ENCODE measurements around the gene UBTD1. TPM values are rescaled to one million over a fixed set of nuclear protein-coding genes. Genes with fewer than 3 reads are reported as not detected.

UBTD1 gene
- total RNA-seq, 2 donors from 2014 or later, result 22.6 to 23.7 TPM

DNA sequence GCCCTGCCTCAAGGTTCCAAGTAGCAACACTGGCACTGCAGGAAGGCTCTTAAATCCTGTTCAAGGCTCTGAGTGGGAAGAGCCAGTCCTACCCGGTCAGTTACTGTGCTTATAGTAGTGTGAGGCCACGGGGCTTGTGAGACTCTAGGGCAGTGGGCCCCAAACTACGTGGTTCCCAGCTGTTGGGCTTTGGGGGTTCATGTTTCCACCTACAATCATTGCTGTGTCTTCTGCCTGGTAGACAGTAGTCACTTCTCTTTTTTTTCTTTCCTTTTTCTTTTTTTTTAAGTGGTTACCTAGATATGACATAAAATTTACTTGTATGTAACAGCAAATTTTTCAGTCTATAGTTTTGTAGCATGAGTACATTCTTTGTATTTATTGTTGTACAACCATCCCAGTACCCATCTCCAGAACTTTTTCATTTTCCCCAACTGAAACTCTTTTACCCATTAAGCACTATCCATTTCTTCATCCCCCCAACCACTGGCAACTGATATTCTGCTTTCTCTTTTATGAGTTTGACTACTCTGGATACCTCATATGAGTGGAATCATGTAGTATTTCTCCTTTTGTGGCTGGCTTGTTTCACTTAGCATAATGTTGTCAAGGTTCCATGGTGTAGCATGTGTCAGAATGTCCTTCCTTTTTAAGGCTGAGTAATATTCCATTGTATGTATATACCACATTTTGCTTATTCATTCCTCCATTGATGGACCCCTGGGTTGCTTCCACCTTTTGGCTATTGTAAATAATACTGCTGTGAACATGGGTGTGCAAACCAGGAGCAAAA lies 7.7 kb downstream of the UBTD1 start:
- intact Hi-C loops (cut with DNase I), result no loop called here
- DNase-seq (no peak), ATAC-seq (no peak)

DNA sequence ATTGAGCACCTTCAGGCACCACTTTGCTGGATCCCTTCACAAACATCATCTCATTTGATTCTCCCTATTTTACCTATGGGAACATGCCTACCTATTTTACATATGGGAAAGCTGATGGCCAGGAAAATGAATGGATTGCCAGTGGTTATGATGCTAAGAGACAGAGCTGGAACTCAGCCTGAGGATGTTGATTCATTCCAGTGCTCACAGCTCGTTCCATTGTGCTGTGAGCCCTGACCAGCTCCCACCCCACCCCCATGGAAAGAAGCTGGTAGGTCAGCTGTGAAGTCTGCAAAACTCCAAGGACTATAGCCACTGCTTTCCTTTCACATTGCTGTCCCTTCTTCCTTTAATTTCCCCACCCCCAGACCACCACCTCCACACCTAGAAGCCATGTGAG lies 9.6 kb downstream of the UBTD1 start:
- DNase-seq (no peak), ATAC-seq (no peak)
- intact Hi-C loops (cut with DNase I), result no loop called here

DNA sequence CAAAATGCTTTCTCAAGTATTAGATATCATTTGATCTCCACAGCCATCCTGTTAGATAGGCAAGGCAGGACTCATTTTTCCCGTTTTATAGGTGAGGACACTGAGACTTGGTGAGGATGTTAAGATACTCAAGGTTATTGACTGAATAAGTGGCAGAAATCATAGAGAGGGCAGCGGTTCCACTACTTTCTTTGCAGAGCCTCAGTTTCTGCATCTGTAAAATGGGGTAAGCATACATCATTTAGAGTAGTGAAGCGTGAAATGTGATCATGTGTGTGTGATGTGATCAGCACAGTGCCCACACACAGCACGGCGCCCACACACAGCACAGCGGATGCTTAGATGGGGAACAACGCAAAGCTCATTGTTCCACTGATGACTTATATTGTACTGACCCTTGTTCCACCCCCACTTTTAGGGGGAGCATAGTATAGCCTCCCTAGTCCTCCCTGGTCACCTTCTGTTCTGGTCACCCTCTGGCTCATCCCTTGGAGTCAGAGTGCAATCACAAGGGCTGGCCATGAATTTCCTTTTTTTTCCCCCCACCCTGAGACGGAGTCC lies 10.5 kb downstream of the UBTD1 start:
- DNase-seq (no peak), ATAC-seq (no peak)
- intact Hi-C loops (cut with DNase I), result no loop called here

DNA sequence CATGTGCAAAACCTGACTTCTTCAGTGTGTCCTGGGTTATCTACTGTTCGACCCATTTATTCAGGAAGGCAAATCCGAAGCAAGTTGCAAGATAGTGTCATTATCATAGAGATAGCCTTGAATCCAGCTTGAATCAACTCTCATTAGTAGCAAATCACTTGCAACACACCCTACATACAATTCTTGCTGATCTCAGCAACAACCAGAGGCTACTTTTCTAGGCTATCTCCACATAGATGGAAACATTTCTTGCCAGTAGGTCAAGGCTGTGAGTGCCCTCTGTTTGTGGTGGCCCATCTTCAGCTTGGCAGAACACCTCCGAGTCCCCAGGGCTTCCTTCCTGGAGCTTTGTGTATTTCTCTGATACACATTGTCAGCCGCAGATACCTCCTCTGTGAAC lies 12.0 kb downstream of the UBTD1 start:
- intact Hi-C loops (cut with DNase I), result no loop called here
- no peak for DNase-seq
- no peak for ATAC-seq

DNA sequence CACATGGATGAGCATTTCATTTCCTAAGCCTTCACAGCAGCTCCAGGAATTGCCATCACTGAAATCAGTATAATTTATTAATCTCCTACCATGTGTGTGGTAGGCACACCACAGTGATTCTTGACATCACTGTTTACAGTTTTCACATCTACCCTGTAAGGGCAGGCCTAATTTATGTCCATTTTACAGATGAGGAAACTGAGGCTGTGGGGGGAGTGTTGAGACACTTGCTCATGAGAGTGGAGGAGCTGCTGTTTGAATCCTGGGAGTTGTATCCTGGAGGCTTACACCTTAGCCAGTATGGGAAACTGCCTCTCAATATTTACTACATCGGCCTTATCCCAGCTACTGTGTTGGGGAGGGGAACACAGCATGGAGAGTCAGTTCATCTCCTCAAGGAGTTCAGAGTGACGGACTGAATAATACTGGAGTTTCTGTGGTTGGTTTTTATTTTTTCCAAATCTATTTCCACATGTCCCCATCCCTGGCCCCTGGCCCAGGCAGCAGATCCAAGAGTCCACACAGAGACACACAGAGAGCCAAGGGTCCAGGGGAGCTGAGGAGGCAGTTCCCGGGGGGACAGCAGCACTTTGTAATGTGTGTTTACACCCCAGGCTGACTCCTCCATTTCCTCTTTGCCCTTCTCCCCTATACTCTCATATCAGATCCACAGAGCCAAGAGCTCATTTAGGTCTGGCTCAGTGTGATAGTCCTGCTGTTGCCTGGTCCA lies 13.2 kb downstream of the UBTD1 start:
- intact Hi-C loops (cut with DNase I), result no loop called here
- DNase-seq (no peak), ATAC-seq (peak; percentile 41 to 58)

DNA sequence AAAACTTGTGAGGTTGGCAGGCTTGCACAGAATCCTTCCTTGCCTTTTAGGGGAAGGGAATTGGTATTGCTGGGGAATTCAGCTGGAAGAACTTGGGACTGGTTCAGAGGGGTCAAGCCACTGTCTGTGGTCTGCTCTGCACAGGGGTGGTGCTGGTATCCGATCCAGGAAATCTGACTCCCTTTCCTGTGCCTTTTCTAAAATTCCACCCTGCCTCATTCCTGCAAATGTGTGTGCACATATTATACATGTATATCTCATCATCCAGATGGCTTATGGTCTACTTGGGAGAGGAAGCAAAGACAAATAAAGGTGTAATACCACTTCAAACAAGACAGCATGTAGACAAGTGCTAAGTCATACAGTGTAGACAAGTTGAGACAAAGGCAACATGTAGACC lies 14.3 kb downstream of the UBTD1 start:
- ATAC-seq (no peak), DNase-seq (no peak)
- intact Hi-C loops (cut with DNase I), result no loop called here

DNA sequence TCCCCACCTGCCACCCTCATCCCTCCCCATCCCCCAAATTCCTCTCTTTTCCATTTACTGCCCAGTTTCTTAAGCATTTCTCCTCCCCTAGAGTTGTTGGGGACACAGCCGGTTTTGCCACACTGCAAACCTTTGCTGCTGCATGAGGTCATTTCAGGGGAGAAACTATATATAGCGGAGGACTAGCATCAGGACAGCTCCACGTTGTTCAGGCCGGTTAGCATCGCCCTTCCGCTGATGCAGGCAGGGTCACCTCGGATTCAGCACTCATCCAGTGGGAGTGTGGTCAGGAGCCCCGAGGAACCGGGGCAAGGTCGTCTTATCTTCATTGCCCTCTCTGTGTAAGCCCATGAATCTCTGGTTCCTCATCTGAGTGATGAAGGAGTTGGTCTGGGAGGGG lies 15.6 kb downstream of the UBTD1 start:
- intact Hi-C loops (cut with DNase I), result no loop called here
- peak; percentile 51 to 60 for ATAC-seq
- DNase-seq, result no peak

DNA sequence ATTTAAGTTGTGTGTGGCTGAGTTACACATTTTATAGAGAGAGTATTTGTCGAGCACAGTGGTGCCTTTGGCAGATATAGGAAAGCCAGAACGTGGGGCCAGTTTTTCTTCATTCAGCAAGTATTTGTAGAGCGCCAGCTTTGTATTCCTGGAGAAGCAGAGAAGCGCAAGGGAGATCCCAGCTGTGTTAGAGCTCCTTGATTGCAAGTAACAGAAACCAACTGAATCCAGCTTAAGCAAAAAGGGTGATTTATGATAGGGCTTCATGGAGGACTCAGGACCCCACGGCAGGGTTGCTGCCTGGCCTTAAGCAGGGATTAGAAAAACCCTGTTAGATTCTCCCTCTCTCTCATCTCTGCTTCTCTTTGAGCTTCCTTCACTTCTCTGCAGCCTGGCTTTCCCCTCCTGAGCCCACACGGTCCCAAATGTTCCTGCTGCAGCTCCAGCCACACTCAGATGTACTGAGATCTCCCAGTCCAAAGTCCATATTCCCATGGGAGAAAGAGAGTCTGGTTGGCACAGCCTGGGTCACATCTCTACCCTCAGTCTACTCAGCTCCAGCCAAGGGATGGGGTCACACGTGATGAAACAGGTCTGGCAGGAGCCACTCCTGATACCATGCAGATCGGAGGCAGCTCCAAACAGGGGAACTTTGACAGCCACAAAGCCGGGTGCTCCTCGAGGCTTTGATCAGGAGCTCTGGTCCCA lies 16.7 kb downstream of the UBTD1 start:
- DNase-seq (no peak), ATAC-seq (peak in 1 of 2 donors; percentile 13)
- intact Hi-C loops (cut with DNase I), result no loop called here

DNA sequence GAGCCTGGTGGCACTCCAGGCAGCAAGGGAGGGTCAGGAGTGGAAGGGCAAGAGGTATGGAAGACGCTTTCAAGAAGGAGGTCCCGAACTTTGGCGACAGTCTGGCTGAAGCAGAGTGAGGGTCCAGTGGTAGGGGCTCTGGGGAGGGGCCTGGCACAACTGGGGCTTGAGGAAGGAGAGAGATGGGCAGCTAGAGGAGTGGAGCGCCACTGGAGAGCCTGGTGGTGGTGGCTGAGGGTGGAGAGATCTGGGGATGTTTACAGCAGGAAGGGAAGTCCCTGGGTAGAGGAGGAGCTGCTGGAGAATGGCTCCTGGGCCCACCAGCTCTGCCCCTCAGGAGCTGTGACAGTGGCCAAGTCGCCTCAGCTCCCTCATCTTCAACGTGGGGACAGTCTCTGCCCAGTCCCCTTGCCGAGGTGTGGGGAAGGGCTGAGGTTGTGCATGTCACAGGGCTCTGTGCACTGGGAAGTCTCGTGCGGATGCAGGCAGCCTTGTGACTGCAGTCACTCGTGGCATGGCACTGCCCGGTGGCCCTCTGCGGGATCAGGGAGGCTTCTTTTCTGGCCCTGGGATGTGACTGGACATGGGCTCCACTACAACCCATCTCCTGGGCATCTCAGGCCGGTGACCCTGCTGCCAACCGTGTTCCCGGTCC lies 18.5 kb downstream of the UBTD1 start:
- DNase-seq (no peak), ATAC-seq (no peak)
- intact Hi-C loops (cut with DNase I), result no loop called here

DNA sequence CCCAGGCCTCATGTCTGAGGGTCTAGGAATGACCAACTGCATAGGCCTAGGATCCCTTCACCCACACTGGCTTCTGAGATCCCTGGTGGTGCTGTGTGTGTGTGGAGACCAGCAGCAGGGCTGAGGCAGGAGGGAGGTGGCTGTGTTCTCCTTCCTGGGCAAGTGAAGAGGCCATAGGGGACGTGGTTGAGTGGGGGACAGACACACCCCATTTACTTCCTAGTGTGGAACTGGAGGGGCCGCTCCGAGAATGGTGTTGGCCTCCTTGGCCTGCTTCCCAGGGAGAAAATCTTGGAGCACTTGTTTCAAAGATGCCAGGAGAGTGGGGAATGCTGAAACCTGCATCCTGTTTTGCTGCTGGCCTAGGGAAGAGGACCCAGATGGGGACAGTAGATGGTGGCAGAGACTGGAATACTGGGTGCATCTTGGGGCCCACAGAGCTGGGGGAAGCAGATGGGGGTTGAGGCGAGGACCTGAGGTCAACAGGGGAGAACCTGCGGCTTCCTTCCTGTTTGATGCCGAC lies 19.1 kb downstream of the UBTD1 start:
- DNase-seq (no peak), ATAC-seq (no peak)
- intact Hi-C loops (cut with DNase I), result no loop called here

DNA sequence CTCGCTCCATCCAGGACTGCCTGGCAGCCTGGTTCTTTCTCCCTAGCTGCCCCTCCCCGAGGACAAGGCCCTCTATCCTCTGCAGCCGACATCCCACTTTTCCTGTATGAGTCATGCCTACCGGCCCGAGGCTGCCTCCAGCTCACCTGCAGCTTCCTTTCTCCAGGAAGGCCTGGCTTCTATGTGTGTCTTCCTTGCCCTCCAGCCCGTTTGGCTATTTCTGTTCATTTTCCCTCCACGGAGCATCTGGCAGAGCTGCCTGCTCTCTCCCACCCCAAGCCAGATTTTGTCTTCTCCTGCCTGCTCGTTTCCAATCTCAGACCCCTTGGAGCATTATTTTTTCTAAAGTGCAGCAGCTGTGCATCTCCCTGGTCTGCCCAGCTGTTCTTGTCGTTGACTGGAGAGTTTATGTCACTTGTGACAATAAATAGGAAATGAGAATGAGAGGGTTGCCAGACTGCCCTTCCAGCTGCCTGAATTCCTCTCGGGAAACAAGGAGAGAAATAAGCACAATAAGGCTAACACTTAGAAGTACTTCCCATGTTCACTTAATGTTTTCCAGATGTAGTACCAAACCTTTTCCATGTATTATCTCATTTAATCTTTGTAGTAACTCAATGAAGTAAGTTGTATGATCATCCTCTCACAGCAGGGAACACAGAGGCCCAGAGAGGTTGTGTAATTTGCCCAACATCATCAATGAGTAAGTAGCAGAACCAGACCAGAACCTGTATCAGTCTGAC lies 19.7 kb downstream of the UBTD1 start:
- intact Hi-C loops (cut with DNase I), result no loop called here
- DNase-seq (no peak), ATAC-seq (peak in 1 of 2 donors; percentile 21)

DNA sequence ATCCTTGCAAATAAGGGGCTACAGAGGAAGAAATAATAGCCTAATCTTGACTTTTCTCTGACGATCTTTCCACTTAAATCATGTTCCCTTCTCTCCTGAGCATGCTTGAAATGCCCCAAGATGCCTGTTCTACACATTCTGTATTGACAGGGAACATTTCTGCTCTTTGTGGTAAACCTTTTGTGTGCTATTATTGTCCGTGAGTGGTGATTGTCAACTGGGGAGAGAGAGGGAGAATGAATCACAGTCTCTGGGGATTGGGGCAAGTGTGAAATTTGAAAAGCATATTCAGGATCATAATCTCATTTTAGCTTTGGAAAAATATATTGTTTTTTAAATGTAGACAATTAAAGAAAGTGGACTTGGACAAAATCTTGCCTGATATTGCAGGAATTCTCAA lies 20.6 kb downstream of the UBTD1 start:
- no peak for ATAC-seq
- intact Hi-C loops (cut with DNase I), result no loop called here

DNA sequence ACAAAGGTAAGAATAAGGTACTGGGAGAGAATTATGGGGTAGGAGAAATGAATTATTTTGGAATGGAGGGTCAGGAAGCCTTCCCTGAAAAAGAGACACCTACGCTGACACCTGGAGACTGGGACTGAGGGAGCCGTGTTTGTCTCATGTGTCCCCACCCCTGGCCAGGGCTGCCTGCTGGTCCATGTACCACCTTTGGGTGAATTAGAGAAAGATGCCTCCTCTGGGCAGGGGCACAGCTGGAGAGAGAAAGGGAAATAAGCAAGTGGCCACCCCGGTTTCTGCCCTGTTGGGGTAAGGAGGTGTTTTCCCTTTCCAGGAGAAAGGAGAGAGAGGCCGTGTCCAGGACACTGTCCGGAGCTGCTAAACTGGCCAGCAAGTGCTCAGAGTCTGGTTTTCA lies 21.8 kb downstream of the UBTD1 start:
- intact Hi-C loops (cut with DNase I), result no loop called here
- no peak for ATAC-seq
- no peak for DNase-seq

More for the DNA sequence above, 20.6 kb downstream of the UBTD1 start:
- no peak for DNase-seq

DNA sequence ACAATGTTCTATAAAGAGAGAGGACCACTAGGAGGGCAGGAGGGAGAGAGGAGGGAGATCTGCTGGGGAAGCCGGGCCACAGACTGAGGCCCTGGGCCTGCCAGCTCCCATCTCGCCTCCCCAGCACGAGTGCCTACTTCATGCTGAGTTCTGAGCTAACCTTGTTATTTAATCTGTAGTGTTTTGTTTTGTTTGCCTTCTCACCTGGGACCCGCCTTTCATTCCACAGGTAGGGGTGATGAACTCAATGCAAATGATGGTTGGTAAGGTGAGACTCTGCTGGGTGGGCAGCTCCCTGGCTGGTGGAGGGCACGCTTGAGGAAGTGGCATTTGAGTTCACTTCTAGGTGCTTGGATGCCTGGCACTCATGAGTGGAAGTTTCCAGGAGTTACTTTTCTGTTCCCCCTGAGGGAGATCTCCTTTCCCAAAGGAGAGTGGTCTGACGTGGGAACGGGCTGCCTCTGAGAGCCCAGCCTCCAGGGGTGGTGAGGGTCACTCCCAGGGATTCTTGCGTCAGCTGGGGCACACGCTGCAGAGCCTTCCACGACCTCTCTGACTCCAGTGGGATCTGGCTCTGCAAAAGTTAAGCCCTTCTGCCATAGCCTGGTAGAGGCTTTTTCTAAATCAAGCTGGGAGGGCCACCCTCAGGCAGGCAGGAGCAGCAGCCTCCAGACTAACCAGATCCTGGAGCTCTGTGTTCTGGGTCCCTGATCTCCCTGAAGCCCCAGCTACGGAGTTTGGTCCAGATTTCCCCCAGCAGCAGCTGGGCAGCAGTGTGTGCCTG lies 22.4 kb downstream of the UBTD1 start:
- DNase-seq (no peak), ATAC-seq (no peak)
- intact Hi-C loops (cut with DNase I), result no loop called here

DNA sequence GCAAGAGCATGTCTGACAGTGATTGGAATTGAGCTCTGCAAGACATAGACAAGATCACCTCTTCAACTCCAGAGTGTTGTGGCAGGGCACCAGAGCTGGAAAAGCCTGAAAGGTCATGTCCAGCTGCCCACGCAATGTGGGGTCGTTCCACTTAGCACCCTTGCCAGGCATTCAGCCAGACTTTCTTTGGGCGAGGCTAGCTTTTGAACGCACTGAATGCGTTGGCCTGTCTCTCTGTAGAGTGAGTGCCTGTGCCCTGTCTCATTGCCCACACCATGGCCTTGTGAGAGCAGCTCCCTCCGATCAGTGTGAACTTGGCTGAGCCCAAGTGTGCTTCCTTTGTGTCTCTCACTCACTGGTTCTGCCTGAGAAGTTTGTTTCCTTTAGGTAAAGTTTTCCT lies 23.3 kb downstream of the UBTD1 start:
- peak; percentile 47 to 56 for ATAC-seq
- intact Hi-C loops (cut with DNase I), result no loop called here
- no peak for DNase-seq

DNA sequence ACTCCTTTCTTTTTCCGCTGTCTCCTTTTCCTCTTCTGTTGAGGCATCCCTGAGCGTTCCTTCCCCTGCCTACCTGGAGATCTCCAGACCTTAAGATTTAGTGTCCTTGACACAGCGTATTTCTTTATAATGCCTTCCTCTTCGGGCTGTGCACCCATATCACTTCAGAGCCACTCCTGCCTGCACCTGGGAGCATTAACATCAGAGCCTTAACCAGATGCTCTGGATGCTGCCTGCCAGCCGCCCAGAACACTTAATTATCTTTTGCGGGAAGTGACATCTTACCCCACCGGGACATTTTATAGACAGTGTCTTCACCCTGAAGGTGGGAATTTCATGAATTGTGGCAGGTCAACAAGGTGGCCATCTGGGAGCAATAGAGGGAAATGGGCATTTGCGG lies 24.2 kb downstream of the UBTD1 start:
- no peak for DNase-seq
- no peak for ATAC-seq
- intact Hi-C loops (cut with DNase I), result no loop called here

DNA sequence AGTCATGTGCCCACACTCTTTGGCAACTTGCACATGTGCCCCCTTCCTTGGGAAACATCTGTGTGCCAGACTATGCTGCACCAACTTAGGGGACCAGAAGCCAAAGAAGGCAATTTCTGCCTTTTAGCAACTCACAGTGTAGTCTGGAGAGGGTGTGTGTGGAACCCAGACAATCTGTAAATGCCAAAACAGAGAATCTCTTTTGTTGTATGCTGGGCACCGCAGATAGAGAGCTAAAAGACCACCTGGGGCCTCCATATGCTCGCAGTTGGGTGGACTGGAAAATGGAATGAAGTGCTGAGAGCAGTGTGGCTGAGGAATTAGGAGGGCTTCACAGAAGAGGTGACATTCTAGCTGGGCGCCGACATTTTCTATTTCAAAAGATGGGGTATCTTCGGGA lies 26.4 kb downstream of the UBTD1 start:
- ATAC-seq (no peak), DNase-seq (no peak)
- intact Hi-C loops (cut with DNase I), result no loop called here

DNA sequence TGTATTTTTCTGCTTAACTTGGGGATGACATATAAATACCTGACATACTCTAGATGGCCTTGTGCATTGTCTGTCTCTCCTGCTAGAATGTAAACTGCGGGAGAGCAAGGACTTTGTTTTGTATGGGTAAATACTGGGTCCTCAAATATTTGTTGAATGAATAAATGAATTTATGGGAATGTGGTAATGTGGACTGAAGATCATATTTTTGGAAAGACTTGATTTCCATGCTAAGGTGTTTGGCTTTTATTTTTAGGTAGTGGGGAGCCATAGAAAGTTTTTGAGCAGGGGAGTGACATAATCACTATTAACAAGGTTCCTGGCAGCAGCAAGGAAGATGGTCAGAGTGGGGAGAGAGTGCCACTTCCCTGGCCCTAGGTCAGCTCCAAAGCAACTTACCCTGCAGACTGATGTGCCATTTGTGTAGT lies 27.0 kb downstream of the UBTD1 start:
- DNase-seq (no peak), ATAC-seq (no peak)
- intact Hi-C loops (cut with DNase I), result no loop called here
